ENCODE results near the gene WDR89. TPM values are rescaled to one million over a fixed set of nuclear protein-coding genes. Genes with fewer than 3 reads are reported as not detected.

WDR89 gene
- total and polyA plus RNA-seq, 2 experiments from 2014 or later: 21.5 to 31.8 TPM

DNA sequence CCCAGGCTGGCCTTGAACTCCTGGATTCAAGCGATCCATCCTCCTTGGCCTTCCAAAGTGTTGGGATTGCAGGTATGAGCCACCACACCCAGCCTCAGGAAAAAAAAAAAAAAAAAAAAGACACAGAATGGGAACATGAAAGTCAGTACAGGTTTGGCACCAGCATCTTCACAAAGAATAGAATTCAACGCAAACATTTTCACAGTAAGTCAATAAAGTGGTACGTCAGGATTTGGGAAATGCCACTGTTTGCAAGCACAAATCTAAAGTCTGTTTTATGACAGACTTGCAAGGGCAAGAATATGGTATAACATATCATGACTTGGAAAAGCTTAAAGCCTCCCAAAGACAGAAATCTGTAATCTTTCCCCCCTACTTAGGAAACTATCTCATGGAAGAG lies 34.9 kb upstream of the WDR89 start:
- no peaks in the 10 kb centered on the region for H3K9me3 Mint-ChIP-seq
- no peak overlapping the region for H3K4me2 ChIP-seq

More for the DNA sequence above, 34.9 kb upstream of the WDR89 start:
- Histone ChIP-seq H3F3A (replicated peaks; ENCODE audit: low read depth) (no peaks in the 10 kb centered on the region), H3K79me2 (replicated peaks; ENCODE audit: insufficient read depth) (no peaks in the 10 kb centered on the region), H2AFZ (no peak overlapping the region), H3K4me3 (no peak overlapping the region), H3K36me3 (ENCODE audit: insufficient read depth) (no peaks in the 10 kb centered on the region), H3K27ac (ENCODE audit: low read depth) (no peak overlapping the region), H3K9me2 (ENCODE audit: insufficient read depth) (no peaks in the 10 kb centered on the region), H3K4me1 (ENCODE audit: insufficient read depth) (no peaks in the 10 kb centered on the region), H4K20me1 (replicated peaks; ENCODE audit: insufficient read depth) (no peaks in the 10 kb centered on the region), H3K27me3 (ENCODE audit: insufficient read depth) (no peaks in the 10 kb centered on the region)
- Mint-ChIP-seq H3K4me3 (no peak overlapping the region), H3K4me1 (no peaks in the 10 kb centered on the region; the same call in 2 of the 3 replicates), H3K27ac (no peak overlapping the region), H3K27me3 (ENCODE audit: insufficient read depth, low read depth, poor library complexity) (peaks cover 4% of the 10 kb centered on the region), H3K36me3 (ENCODE audit: low read depth) (no peaks in the 10 kb centered on the region)
- DNase-seq (ENCODE audit: low spot score) (no peak), ATAC-seq (no peak)
- TF ChIP-seq, protein P1, sequence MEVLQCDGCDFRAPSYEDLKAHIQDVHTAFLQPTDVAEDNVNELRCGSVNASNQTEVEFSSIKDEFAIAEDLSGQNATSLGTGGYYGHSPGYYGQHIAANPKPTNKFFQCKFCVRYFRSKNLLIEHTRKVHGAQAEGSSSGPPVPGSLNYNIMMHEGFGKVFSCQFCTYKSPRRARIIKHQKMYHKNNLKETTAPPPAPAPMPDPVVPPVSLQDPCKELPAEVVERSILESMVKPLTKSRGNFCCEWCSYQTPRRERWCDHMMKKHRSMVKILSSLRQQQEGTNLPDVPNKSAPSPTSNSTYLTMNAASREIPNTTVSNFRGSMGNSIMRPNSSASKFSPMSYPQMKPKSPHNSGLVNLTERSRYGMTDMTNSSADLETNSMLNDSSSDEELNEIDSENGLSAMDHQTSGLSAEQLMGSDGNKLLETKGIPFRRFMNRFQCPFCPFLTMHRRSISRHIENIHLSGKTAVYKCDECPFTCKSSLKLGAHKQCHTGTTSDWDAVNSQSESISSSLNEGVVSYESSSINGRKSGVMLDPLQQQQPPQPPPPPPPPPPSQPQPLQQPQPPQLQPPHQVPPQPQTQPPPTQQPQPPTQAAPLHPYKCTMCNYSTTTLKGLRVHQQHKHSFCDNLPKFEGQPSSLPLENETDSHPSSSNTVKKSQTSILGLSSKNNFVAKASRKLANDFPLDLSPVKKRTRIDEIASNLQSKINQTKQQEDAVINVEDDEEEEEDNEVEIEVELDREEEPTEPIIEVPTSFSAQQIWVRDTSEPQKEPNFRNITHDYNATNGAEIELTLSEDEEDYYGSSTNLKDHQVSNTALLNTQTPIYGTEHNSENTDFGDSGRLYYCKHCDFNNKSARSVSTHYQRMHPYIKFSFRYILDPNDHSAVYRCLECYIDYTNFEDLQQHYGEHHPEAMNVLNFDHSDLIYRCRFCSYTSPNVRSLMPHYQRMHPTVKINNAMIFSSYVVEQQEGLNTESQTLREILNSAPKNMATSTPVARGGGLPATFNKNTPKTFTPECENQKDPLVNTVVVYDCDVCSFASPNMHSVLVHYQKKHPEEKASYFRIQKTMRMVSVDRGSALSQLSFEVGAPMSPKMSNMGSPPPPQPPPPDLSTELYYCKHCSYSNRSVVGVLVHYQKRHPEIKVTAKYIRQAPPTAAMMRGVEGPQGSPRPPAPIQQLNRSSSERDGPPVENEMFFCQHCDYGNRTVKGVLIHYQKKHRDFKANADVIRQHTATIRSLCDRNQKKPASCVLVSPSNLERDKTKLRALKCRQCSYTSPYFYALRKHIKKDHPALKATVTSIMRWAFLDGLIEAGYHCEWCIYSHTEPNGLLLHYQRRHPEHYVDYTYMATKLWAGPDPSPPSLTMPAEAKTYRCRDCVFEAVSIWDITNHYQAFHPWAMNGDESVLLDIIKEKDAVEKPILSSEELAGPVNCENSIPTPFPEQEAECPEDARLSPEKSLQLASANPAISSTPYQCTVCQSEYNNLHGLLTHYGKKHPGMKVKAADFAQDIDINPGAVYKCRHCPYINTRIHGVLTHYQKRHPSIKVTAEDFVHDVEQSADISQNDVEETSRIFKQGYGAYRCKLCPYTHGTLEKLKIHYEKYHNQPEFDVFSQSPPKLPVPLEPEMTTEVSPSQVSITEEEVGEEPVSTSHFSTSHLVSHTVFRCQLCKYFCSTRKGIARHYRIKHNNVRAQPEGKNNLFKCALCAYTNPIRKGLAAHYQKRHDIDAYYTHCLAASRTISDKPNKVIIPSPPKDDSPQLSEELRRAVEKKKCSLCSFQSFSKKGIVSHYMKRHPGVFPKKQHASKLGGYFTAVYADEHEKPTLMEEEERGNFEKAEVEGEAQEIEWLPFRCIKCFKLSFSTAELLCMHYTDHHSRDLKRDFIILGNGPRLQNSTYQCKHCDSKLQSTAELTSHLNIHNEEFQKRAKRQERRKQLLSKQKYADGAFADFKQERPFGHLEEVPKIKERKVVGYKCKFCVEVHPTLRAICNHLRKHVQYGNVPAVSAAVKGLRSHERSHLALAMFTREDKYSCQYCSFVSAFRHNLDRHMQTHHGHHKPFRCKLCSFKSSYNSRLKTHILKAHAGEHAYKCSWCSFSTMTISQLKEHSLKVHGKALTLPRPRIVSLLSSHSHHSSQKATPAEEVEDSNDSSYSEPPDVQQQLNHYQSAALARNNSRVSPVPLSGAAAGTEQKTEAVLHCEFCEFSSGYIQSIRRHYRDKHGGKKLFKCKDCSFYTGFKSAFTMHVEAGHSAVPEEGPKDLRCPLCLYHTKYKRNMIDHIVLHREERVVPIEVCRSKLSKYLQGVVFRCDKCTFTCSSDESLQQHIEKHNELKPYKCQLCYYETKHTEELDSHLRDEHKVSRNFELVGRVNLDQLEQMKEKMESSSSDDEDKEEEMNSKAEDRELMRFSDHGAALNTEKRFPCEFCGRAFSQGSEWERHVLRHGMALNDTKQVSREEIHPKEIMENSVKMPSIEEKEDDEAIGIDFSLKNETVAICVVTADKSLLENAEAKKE (CRISPR knock-in tag; IDR thresholded peaks at IDR 0.05): no peak
- TF ChIP-seq POLR2AphosphoS5 (IDR thresholded peaks at IDR 0.05; ENCODE audit: low read depth) (no peak), CREB1 (CRISPR knock-in tag; IDR thresholded peaks at IDR 0.05; ENCODE audit: low read depth) (no peak), ZNF114 (CRISPR knock-in tag; IDR thresholded peaks at IDR 0.05) (no peak), EZH2phosphoT487 (IDR thresholded peaks at IDR 0.05; ENCODE audit: unreplicated experiment) (no peak), STAT1 (IDR thresholded peaks at IDR 0.05; ENCODE audit: unreplicated experiment) (no peak), JUNB (IDR thresholded peaks at IDR 0.05; ENCODE audit: unreplicated experiment) (no peak), ZNF331 (CRISPR knock-in tag; IDR thresholded peaks at IDR 0.05; ENCODE audit: low read depth) (no peak), EZH2 (IDR thresholded peaks at IDR 0.05; ENCODE audit: low read depth, unreplicated experiment) (no peak), NANOG (IDR thresholded peaks at IDR 0.05; ENCODE audit: borderline replicate concordance) (no peak)
- TF ChIP-seq, protein P2, sequence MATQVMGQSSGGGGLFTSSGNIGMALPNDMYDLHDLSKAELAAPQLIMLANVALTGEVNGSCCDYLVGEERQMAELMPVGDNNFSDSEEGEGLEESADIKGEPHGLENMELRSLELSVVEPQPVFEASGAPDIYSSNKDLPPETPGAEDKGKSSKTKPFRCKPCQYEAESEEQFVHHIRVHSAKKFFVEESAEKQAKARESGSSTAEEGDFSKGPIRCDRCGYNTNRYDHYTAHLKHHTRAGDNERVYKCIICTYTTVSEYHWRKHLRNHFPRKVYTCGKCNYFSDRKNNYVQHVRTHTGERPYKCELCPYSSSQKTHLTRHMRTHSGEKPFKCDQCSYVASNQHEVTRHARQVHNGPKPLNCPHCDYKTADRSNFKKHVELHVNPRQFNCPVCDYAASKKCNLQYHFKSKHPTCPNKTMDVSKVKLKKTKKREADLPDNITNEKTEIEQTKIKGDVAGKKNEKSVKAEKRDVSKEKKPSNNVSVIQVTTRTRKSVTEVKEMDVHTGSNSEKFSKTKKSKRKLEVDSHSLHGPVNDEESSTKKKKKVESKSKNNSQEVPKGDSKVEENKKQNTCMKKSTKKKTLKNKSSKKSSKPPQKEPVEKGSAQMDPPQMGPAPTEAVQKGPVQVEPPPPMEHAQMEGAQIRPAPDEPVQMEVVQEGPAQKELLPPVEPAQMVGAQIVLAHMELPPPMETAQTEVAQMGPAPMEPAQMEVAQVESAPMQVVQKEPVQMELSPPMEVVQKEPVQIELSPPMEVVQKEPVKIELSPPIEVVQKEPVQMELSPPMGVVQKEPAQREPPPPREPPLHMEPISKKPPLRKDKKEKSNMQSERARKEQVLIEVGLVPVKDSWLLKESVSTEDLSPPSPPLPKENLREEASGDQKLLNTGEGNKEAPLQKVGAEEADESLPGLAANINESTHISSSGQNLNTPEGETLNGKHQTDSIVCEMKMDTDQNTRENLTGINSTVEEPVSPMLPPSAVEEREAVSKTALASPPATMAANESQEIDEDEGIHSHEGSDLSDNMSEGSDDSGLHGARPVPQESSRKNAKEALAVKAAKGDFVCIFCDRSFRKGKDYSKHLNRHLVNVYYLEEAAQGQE (IDR thresholded peaks at IDR 0.05; ENCODE audit: unreplicated experiment): no peak
- TF ChIP-seq, protein P3, sequence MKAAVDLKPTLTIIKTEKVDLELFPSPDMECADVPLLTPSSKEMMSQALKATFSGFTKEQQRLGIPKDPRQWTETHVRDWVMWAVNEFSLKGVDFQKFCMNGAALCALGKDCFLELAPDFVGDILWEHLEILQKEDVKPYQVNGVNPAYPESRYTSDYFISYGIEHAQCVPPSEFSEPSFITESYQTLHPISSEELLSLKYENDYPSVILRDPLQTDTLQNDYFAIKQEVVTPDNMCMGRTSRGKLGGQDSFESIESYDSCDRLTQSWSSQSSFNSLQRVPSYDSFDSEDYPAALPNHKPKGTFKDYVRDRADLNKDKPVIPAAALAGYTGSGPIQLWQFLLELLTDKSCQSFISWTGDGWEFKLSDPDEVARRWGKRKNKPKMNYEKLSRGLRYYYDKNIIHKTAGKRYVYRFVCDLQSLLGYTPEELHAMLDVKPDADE (IDR thresholded peaks at IDR 0.05): no peak
- TF ChIP-seq, protein P4, sequence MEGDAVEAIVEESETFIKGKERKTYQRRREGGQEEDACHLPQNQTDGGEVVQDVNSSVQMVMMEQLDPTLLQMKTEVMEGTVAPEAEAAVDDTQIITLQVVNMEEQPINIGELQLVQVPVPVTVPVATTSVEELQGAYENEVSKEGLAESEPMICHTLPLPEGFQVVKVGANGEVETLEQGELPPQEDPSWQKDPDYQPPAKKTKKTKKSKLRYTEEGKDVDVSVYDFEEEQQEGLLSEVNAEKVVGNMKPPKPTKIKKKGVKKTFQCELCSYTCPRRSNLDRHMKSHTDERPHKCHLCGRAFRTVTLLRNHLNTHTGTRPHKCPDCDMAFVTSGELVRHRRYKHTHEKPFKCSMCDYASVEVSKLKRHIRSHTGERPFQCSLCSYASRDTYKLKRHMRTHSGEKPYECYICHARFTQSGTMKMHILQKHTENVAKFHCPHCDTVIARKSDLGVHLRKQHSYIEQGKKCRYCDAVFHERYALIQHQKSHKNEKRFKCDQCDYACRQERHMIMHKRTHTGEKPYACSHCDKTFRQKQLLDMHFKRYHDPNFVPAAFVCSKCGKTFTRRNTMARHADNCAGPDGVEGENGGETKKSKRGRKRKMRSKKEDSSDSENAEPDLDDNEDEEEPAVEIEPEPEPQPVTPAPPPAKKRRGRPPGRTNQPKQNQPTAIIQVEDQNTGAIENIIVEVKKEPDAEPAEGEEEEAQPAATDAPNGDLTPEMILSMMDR (conservative IDR thresholded peaks at IDR 0.05; ENCODE audit: low read depth in 2 of 2): no peak

Measured in GM23338 (cell line).